SK-N-MC (cell line): Measurements from ENCODE around the gene PRM2.

Experiments used
- EZH2 ChIP-seq: fragments of 200-600 bp; sonication (generic); IDR thresholded peaks from one replicate; pipeline ENCODE4 v1.6.1; 2017; ENCODE audit warnings: antibody characterized with exemption
- FOXP2 ChIP-seq: optimal IDR thresholded peaks from 2 replicates; pipeline ENCODE3; 2011; ENCODE audit warnings: mild to moderate bottlenecking, moderate library complexity; ENCODE audit not compliant: insufficient read depth; ENCODE audit errors: extremely low read length, control extremely low read depth
- POLR2AphosphoS5 ChIP-seq: IDR thresholded peaks from 2 replicates; pipeline ENCODE4 v1.6.1; 2012; ENCODE audit warnings: mild to moderate bottlenecking, low read depth, low read length, borderline replicate concordance

DNA sequence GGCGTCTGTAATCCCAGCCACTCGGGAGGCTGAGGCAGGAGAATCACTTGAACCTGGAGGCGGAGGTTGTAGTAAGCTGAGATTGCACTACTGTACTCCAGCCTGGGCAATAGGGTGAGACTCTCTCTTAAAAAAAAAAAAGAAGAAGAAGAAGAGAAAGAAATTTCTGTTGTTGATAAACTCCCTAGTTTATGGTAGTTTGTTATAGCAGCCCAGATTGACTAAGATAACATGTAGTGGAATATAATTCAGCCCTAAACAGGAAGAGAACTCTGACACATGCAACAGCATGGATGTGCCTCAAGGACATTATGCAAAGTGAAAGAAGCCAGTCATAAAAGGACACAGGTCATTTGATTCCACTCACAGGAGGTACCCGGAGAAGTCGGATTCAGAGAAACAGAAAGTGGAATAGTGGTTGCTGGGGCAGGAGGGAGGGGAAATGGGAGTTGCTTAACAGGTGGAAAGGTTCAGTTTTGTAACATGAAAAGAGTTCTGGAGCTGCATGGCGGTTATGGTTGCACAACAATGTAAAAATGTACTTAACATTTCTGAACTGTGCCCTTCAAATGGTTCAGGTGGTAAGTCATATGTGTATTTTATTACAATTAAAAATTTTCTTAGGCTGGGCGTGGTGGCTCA is 30.8 kb upstream of the PRM2 start:
- TF ChIP-seq POLR2AphosphoS5 (no peak), EZH2 (no peak), FOXP2 (no peak)
